CD14-positive monocyte (primary cell): ENCODE results near the gene RUNX2. TPM values are rescaled to one million over a fixed set of nuclear protein-coding genes. Genes with fewer than 3 reads are reported as not detected.

Source experiments
- DNase-seq, 3 donors: peaks; one replicate each; pipeline ENCODE4 v3.0.0-alpha.2; 2011 to 2022
- H2AFZ ChIP-seq: 2 replicates; pipeline ENCODE4 v1.6.0; 2012; ENCODE audit warnings: mild to moderate bottlenecking, low read depth, low read length, inconsistent platforms; ENCODE audit not compliant: insufficient read depth, poor library complexity, severe bottlenecking
- H3K27ac ChIP-seq, 2 donors: 1 replicate in 1 of 2; 2 replicates in 1 of 2; pipeline ENCODE4 v1.5.1; 2012 to 2013; ENCODE audit warnings: low read length in 2 of 2, control low read depth in 1 of 2, inconsistent platforms in 1 of 2, low read depth in 1 of 2, mild to moderate bottlenecking in 1 of 2
- H3K27me3 ChIP-seq, 2 donors: one replicate each; pipeline versions ENCODE4 v1.6.0 to v1.6.1; 2011 to 2013; ENCODE audit warnings: low read length in 2 of 2; ENCODE audit not compliant: control insufficient read depth in 2 of 2, insufficient read depth in 2 of 2
- H3K36me3 ChIP-seq, 2 donors: replicated peaks in 1 of 2; 1 replicate in 1 of 2; 2 replicates in 1 of 2; pipeline versions ENCODE4 v1.5.1 to v1.6.1; 2012 to 2013; ENCODE audit warnings: low read length in 2 of 2, control low read depth in 1 of 2, inconsistent platforms in 1 of 2, mild to moderate bottlenecking in 1 of 2; ENCODE audit not compliant: insufficient read depth in 2 of 2, control insufficient read depth in 1 of 2
- H3K4me1 ChIP-seq, 2 donors: 1 replicate in 1 of 2; 2 replicates in 1 of 2; pipeline versions ENCODE4 v1.5.1 to v1.6.1; 2012 to 2013; ENCODE audit warnings: low read length in 2 of 2, control low read depth in 1 of 2, inconsistent platforms in 1 of 2, mild to moderate bottlenecking in 1 of 2, moderate library complexity in 1 of 2; ENCODE audit not compliant: insufficient read depth in 2 of 2, control insufficient read depth in 1 of 2
- H3K4me2 ChIP-seq: replicated peaks from 2 replicates; pipeline ENCODE3; 2012; ENCODE audit warnings: low read length, moderate library complexity, mild to moderate bottlenecking; ENCODE audit not compliant: poor library complexity, severe bottlenecking; ENCODE audit errors: extremely low read depth
- H3K4me3 ChIP-seq, 3 experiments: fragments of 200-600 bp in 1 of 3; sonication (generic) in 1 of 3; replicated peaks in 1 of 3; 1 replicate in 2 of 3; 2 replicates in 1 of 3; pipeline ENCODE4 v1.5.1; 2011 to 2013; ENCODE audit warnings: low read length in 3 of 3, mild to moderate bottlenecking in 3 of 3, control low read depth in 2 of 3, low read depth in 2 of 3, inconsistent platforms in 1 of 3, moderate library complexity in 1 of 3
- H3K79me2 ChIP-seq: 2 replicates; pipeline ENCODE4 v1.6.0; 2012; ENCODE audit warnings: mild to moderate bottlenecking, control low read depth, inconsistent platforms, low read length, moderate library complexity; ENCODE audit not compliant: insufficient read depth
- H3K9ac ChIP-seq: 2 replicates; pipeline ENCODE4 v1.6.0; 2017; ENCODE audit warnings: low read length, mild to moderate bottlenecking; ENCODE audit not compliant: insufficient read depth, poor library complexity, severe bottlenecking
- H3K9me3 ChIP-seq, 2 donors: replicated peaks in 1 of 2; 1 replicate in 1 of 2; 2 replicates in 1 of 2; pipeline versions ENCODE4 v1.5.1 to v1.6.1; 2012 to 2013; ENCODE audit warnings: low read length in 2 of 2, control low read depth in 1 of 2; ENCODE audit not compliant: control insufficient read depth in 1 of 2, insufficient read depth in 1 of 2
- H4K20me1 ChIP-seq: 2 replicates; pipeline ENCODE4 v1.6.0; 2012; ENCODE audit warnings: mild to moderate bottlenecking, low read length, control low read depth, moderate library complexity; ENCODE audit not compliant: insufficient read depth
- H3K27ac Mint-ChIP-seq, 7 donors: one replicate each; pipeline ENCODE4 v1.8.0; 2020; ENCODE audit warnings: mild to moderate bottlenecking in 7 of 7, mixed read lengths in 7 of 7, moderate library complexity in 6 of 7, inconsistent platforms in 2 of 7
- H3K27me3 Mint-ChIP-seq, 3 donors: one replicate each; pipeline ENCODE4 v1.8.0; 2021 to 2022; ENCODE audit warnings: low read depth in 3 of 3, mild to moderate bottlenecking in 3 of 3, mixed read lengths in 3 of 3, moderate library complexity in 3 of 3, inconsistent platforms in 1 of 3
- H3K36me3 Mint-ChIP-seq, 2 donors: one replicate each; pipeline ENCODE4 v1.8.0; 2020; ENCODE audit warnings: mixed read lengths in 2 of 2, inconsistent platforms in 1 of 2, mild to moderate bottlenecking in 1 of 2
- H3K4me1 Mint-ChIP-seq: one replicate; pipeline ENCODE4 v1.8.0; 2020; ENCODE audit warnings: mild to moderate bottlenecking, mixed read lengths
- H3K4me3 Mint-ChIP-seq, 2 donors: one replicate each; pipeline ENCODE4 v1.8.0; 2020; ENCODE audit warnings: mild to moderate bottlenecking in 2 of 2, mixed read lengths in 2 of 2, moderate library complexity in 1 of 2
- H3K9me3 Mint-ChIP-seq, 7 donors: one replicate each; pipeline ENCODE4 v1.8.0; 2020 to 2022; ENCODE audit warnings: mixed read lengths in 7 of 7, mild to moderate bottlenecking in 6 of 7, moderate library complexity in 6 of 7, inconsistent platforms in 2 of 7
- WGBS: methylation state at CpG from one replicate; pipeline ENCODE4 v1.1.5; 2013; ENCODE audit warnings: missing lambda C conversion rate; ENCODE audit not compliant: insufficient coverage; 5-methylcytosine and 5-hydroxymethylcytosine counted together
- intact Hi-C, 2 donors: fragments of 100-400 bp; cut with micrococcal nuclease; formaldehyde crosslinking; loops; one replicate each; pipeline versions ENCODE4 v1.15.0 to v1.15.1; 2023
- polyA plus RNA-seq, 3 donors: library from polyadenylated mRNA; depleted of rRNA in 1 of 3; unstranded in 2 of 3; stranded (reverse) in 1 of 3; fragments of 300-500 nt in 2 of 3; fragments of >200 nt in 1 of 3; fragmentation: Illumina TruSeq in 2 of 3; gene quantifications; 1 replicate in 2 of 3; 2 replicates in 1 of 3; pipeline ENCODE4 v1.2.3, GENCODE V29; 2012 to 2021
- TF ChIP-seq, protein P1 (sequence below): fragments of 200-600 bp; IDR thresholded peaks from one replicate; pipeline ENCODE4 v1.8.0; 2022; ENCODE audit warnings: antibody characterized with exemption, mild to moderate bottlenecking

Gene RUNX2
- polyA plus RNA-seq, 3 donors, result 1.3 to 5.0 (median 2.5) TPM

DNA sequence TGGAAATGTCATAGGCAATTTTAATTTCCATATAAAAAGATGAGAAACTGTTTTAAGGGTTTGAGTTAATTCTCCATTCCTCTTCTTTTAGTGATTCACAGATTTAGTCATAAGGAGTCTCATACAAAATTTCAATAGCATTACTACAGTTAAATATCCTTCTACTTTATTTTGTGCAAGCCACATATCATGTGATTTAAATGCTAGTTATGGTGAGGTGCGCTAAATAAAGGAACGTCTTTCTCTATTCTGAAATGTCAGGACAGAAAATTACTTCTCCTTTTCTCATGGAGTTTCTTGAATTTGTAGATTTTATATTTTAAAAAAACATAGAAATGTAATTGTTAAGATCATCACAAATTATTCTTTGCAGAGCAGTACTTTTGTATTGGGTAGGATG is 99.6 kb downstream of the RUNX2 start:
- Histone ChIP-seq H3K4me3 (peak overlapping the region in 1 of 3 experiments; percentile 14), H2AFZ (no peak overlapping the region), H3K79me2 (peaks cover 97% of the 10 kb centered on the region), H3K27me3 (no peaks in the 10 kb centered on the region), H3K36me3 (no peaks in the 10 kb centered on the region), H3K27ac (peak overlapping the region in 1 of 2 donors; percentile 55), H3K9ac (no peak overlapping the region), H4K20me1 (no peaks in the 10 kb centered on the region), H3K4me1 (peaks cover 11 to 36% of the 10 kb centered on the region in 2 donors), H3K4me2 (peak overlapping the region; percentile 34), H3K9me3 (no peaks in the 10 kb centered on the region)
- intact Hi-C loops, result loop anchor here (10.0 kb wide), 3 partner anchors 47 to 773 kb away; no protein-coding TSS in a partner anchor
- peak in 2 of 3 donors; percentile 73 to 79 for DNase-seq
- H3K27me3 Mint-ChIP-seq, result no peaks in the 10 kb centered on the region
- H3K9me3 Mint-ChIP-seq, result no peaks in the 10 kb centered on the region
- H3K4me1 Mint-ChIP-seq, result peaks cover 49% of the 10 kb centered on the region
- peak overlapping the region in 1 of 2 donors; percentile 16 for H3K4me3 Mint-ChIP-seq
- TF ChIP-seq, protein P1, sequence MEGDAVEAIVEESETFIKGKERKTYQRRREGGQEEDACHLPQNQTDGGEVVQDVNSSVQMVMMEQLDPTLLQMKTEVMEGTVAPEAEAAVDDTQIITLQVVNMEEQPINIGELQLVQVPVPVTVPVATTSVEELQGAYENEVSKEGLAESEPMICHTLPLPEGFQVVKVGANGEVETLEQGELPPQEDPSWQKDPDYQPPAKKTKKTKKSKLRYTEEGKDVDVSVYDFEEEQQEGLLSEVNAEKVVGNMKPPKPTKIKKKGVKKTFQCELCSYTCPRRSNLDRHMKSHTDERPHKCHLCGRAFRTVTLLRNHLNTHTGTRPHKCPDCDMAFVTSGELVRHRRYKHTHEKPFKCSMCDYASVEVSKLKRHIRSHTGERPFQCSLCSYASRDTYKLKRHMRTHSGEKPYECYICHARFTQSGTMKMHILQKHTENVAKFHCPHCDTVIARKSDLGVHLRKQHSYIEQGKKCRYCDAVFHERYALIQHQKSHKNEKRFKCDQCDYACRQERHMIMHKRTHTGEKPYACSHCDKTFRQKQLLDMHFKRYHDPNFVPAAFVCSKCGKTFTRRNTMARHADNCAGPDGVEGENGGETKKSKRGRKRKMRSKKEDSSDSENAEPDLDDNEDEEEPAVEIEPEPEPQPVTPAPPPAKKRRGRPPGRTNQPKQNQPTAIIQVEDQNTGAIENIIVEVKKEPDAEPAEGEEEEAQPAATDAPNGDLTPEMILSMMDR, result no peak
- peaks cover 18% of the 10 kb centered on the region in 2 donors for H3K36me3 Mint-ChIP-seq
- H3K27ac Mint-ChIP-seq, result peak overlapping the region; percentile 37 to 92 (median 73)
- WGBS, result no CpG with 5 or more reads among the region's 2 CpGs

DNA sequence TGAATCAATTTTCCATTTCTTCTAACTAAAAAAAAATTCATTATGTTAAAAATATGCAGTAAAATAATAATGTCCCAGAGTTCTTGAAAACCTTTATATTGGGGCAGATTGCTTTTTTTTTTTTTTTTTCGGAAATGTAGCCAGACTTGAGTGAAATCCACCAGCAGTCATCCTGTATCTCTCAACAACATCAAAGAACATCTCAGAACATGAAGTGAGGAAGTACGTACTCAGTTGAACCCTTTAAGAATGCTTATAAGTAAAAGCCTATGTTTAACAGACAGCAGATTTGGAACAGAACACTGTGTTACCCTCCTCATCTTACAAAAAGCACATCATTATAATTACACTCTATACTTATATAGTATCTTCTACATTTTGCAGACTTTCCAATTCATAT is 100.6 kb downstream of the RUNX2 start:
- Mint-ChIP-seq H3K27ac (peak overlapping the region in 6 of 7 donors; percentile 23 to 92 (median 64)), H3K4me1 (peaks cover 55% of the 10 kb centered on the region), H3K36me3 (peaks cover 18% of the 10 kb centered on the region in 2 donors), H3K9me3 (no peaks in the 10 kb centered on the region), H3K4me3 (no peak overlapping the region), H3K27me3 (no peaks in the 10 kb centered on the region)
- TF ChIP-seq, protein P1, result no peak
- no peaks in the 10 kb centered on the region for H3K36me3 ChIP-seq
- no peaks in the 10 kb centered on the region for H3K27me3 ChIP-seq
- H3K9me3 ChIP-seq, result no peaks in the 10 kb centered on the region
- DNase-seq, result no peak
- H3K4me3 ChIP-seq, result no peak overlapping the region
- peaks cover 97% of the 10 kb centered on the region for H3K79me2 ChIP-seq
- H3K9ac ChIP-seq, result no peak overlapping the region
- intact Hi-C loops, result loop anchor here (10.0 kb wide), 3 partner anchors 46 to 774 kb away; no protein-coding TSS in a partner anchor
- H3K4me2 ChIP-seq, result no peak overlapping the region
- no peak overlapping the region for H3K27ac ChIP-seq
- WGBS, result no CpG with 5 or more reads among the region's 2 CpGs
- peaks cover 13 to 45% of the 10 kb centered on the region in 2 donors for H3K4me1 ChIP-seq
- no peak overlapping the region for H2AFZ ChIP-seq
- no peaks in the 10 kb centered on the region for H4K20me1 ChIP-seq
